Measurements from ENCODE around the gene WWTR1. TPM values are rescaled to one million over a fixed set of nuclear protein-coding genes. Genes with fewer than 3 reads are reported as not detected.

The WWTR1 gene
- total and polyA plus RNA-seq, 3 donors from 2014 or later: 19.4 to 47.0 (median 46.5) TPM

DNA sequence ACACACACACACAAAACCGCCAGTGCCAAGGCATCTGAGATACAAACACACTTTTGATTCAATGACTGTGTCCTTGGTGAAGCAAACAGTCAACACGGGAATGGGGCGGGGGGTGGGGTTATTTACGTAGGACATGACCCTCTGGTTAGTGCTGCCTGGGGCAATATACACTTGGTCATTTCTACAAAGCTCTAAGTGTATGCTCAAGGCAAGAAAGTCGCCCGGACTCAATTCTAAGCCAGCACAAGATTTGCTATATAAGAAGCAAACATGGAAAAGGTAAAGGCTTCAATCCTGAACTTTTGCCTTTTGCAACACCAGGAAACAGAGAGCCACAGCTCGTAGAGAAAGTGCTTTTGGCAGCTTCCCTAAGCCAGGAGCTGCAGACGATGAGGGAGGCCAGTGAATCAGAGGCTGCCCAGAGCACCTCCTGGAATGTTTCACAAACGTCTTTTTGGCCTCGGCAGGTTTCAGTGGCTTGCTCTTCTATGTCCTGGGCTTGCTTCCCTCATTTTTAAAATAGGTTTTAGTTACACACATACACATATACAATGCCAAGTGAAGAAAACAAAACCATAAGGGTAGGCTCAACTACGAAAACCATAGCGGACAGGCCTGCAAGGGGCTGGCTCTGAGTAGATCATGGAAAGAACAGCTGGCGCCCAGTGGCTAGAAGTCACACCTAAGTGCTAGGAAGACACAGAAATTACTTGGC is 109.7 kb downstream of the WWTR1 start:
- TF ChIP-seq POLR2A (IDR thresholded peaks at IDR 0.05): no peak
- Histone ChIP-seq H3K27me3 (no peaks in the 10 kb centered on the region), H3K36me3 (ENCODE audit: low read depth, missing control alignments) (no peaks in the 10 kb centered on the region), H3K9me3 (no peaks in the 10 kb centered on the region), H3K4me1 (peaks cover 5% of the 10 kb centered on the region), H3K4me3 (no peak overlapping the region), H3K27ac (peak overlapping the region in 1 of 2 donors; percentile 52)
- WGBS, 2 donors: 42 to 57% methylated on average over 13 of the region's 13 CpGs
- intact Hi-C loops (cut with DNase I; ENCODE audit: low total_unique reads): no loop called here
- peak; percentile 48 for DNase-seq

DNA sequence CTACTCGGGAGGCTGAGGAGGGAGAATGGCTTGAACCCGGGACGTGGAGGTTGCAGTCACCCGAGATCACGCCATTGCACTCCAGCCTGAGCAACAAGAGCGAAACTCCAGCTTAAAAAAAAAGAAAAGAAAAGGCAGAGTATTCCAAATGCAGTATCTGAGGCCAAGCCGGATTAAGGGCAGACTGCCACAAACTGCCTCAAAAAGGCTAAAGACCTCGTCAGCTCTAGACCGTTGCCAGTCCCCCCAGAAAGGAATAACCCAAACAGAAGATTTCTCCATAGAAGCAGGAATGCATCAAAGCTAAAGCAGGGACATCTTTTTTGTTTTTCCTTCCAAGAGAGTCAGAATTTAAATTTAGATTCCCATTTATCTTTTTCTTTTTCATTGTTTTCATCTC is 110.4 kb downstream of the WWTR1 start:
- 42 to 54% methylated on average over 9 of the region's 9 CpGs for WGBS, 2 donors
- Histone ChIP-seq H3K4me3 (no peak overlapping the region), H3K9me3 (no peaks in the 10 kb centered on the region), H3K27me3 (no peaks in the 10 kb centered on the region), H3K36me3 (ENCODE audit: low read depth, missing control alignments) (no peaks in the 10 kb centered on the region), H3K27ac (peak overlapping the region in 1 of 2 donors; percentile 28), H3K4me1 (peaks cover 4% of the 10 kb centered on the region)
- no peak for TF ChIP-seq POLR2A (IDR thresholded peaks at IDR 0.05)
- intact Hi-C loops (cut with DNase I; ENCODE audit: low total_unique reads): no loop called here
- peak; percentile 79 for DNase-seq

DNA sequence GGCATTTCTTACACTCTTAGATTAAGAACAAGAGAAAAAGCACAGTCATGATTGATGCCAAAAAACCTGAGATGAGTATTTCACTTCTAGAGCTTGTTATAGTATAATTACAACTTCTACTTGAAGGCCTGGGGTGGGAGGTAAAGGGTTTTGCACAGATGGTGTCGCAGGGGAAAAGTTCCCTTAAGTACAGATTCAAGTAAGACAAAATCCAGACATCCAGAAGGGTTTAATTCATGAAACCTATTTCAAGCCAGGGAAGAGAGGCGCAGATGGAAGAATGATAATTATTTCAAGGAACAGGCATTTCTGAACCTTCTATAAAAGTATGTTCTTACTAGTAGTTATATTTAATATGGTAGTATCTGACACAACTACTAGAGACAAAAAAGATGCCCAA is 112.8 kb downstream of the WWTR1 start:
- peaks cover 4% of the 10 kb centered on the region for H3K4me1 ChIP-seq
- intact Hi-C loops (cut with DNase I; ENCODE audit: low total_unique reads): no loop called here
- H3K27me3 ChIP-seq: no peaks in the 10 kb centered on the region
- no peaks in the 10 kb centered on the region for H3K9me3 ChIP-seq
- H3K27ac ChIP-seq: no peak overlapping the region
- TF ChIP-seq POLR2A (IDR thresholded peaks at IDR 0.05): no peak
- TF ChIP-seq, protein P1, sequence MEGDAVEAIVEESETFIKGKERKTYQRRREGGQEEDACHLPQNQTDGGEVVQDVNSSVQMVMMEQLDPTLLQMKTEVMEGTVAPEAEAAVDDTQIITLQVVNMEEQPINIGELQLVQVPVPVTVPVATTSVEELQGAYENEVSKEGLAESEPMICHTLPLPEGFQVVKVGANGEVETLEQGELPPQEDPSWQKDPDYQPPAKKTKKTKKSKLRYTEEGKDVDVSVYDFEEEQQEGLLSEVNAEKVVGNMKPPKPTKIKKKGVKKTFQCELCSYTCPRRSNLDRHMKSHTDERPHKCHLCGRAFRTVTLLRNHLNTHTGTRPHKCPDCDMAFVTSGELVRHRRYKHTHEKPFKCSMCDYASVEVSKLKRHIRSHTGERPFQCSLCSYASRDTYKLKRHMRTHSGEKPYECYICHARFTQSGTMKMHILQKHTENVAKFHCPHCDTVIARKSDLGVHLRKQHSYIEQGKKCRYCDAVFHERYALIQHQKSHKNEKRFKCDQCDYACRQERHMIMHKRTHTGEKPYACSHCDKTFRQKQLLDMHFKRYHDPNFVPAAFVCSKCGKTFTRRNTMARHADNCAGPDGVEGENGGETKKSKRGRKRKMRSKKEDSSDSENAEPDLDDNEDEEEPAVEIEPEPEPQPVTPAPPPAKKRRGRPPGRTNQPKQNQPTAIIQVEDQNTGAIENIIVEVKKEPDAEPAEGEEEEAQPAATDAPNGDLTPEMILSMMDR (IDR thresholded peaks at IDR 0.05): no peak
- H3K4me3 ChIP-seq: no peak overlapping the region
- no peak for DNase-seq
- 89 to 95% methylated on average over 2 of the region's 2 CpGs for WGBS, 2 donors
- no peaks in the 10 kb centered on the region for H3K36me3 ChIP-seq (ENCODE audit: low read depth, missing control alignments)

DNA sequence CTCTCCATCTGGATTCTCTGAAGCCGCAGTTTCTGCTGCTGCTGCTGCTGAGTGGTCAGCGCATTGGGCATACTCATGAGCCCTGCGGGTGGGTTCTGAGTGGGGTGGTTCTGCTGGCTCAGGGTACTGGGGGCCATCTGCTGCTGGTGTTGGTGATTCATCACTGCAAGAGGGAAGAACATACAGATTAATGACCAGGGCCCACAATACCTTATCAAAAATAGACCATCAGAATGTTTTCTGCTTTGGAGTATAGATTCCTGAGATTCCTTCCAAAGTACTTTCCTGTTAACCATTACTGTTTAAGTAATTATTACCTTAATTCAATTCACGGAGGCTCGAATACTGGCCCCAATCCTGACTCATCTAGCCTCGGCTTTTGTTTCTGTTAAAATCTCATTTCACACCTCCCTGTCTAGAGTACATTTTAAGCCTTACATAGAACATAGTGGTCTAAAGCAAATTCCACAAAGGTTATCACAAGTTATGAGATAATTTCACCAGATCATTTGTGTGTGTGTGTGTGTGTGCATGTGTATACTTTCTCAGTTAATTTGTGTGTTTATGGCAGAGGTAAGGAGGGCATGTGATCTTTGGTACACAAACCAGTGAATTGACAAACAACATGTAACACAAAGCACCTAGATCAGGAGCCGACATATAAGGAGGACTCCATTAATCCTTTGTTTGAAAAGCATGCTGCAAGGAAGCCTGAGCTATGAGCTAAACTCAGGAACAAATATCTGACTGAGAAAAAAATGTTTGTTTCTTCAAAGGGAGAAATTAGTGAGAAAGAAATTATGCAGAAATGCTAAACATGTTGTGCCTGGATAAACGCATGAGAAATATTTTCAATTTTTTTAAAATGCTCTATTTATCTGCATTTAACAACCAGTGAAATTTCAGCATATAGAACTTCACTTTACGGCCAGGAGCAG is 115.2 kb downstream of the WWTR1 start:
- no peaks in the 10 kb centered on the region for H3K27me3 ChIP-seq
- no peak overlapping the region for H3K27ac ChIP-seq
- no peak overlapping the region for H3K4me3 ChIP-seq
- 80 to 83% methylated on average over 9 of the region's 9 CpGs for WGBS, 2 donors
- TF ChIP-seq, protein P1 (IDR thresholded peaks at IDR 0.05): no peak
- TF ChIP-seq POLR2A (IDR thresholded peaks at IDR 0.05): no peak
- DNase-seq: no peak
- no peaks in the 10 kb centered on the region for H3K4me1 ChIP-seq
- no peaks in the 10 kb centered on the region for H3K9me3 ChIP-seq
- intact Hi-C loops (cut with DNase I; ENCODE audit: low total_unique reads): no loop called here
- no peaks in the 10 kb centered on the region for H3K36me3 ChIP-seq (ENCODE audit: low read depth, missing control alignments)

DNA sequence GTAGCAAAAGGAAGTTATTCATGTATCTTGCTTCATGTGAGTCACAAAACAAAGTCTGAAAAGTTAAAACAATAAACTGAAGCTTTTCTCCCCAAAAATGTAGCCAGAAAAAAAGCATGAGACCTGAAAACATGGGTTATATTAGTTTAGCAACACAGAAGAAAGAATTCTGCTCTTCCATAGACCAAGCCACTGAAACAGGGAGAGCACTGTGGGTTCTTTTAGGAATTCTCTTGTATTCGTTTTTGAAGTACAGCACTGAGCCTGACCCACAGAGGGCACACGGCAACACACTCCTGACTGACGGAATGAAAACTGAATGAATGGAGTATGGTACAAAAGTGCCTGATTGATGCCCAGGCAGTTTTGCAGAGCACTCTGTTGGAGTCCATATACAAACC is 116.7 kb downstream of the WWTR1 start:
- DNase-seq: no peak
- Histone ChIP-seq H3K4me1 (peaks cover 8% of the 10 kb centered on the region), H3K27me3 (no peaks in the 10 kb centered on the region), H3K36me3 (ENCODE audit: low read depth, missing control alignments) (no peaks in the 10 kb centered on the region), H3K9me3 (no peaks in the 10 kb centered on the region), H3K27ac (no peak overlapping the region), H3K4me3 (no peak overlapping the region)
- TF ChIP-seq, protein P1 (IDR thresholded peaks at IDR 0.05): no peak
- no peak for TF ChIP-seq POLR2A (IDR thresholded peaks at IDR 0.05)
- 55 to 61% methylated on average over 3 of the region's 3 CpGs for WGBS, 2 donors
- intact Hi-C loops (cut with DNase I; ENCODE audit: low total_unique reads): no loop called here

Measured in testis (tissue), 3 donors.